ENCODE data around the gene LYST.

Gene LYST

GRCh38 chr1:235876402-235876841 is 9.7 kb upstream of the LYST start:
- H3K4me1 Mint-ChIP-seq = peaks cover 23% of the 10 kb centered on the region
- no peaks in the 10 kb centered on the region for H3K9me3 Mint-ChIP-seq
- H3K27ac Mint-ChIP-seq = peak overlapping the region; percentile 99
- H3K4me3 Mint-ChIP-seq = peak overlapping the region; percentile 60
- no peaks in the 10 kb centered on the region for H3K27me3 Mint-ChIP-seq
- peak; percentile 52 for ATAC-seq
- no peak for DNase-seq
- peaks cover 2% of the 10 kb centered on the region for H3K36me3 Mint-ChIP-seq (ENCODE audit: low read depth)

GRCh38 chr1:235875036-235875597 is 8.4 kb upstream of the LYST start:
- H3K4me1 Mint-ChIP-seq = peaks cover 12% of the 10 kb centered on the region
- no peak for ATAC-seq
- no peak for DNase-seq

DNA sequence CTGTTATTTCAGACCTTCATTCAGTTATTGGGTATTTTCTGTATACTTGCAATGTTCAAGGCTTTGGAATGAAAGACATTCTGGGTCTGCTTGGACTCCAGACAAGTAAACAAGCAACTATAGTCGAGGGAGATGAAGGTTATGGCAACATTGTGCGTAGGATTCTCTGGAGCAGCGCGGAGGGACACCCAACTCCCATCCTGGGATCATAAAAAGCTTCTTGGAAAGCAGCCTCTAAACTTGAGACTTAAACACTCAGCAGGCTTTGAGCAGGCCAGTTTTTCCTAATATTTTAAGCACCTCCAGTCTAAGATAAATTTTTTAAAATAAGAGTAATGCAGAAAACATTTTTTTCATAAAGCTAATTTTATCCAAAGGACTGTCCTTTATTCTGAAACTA is 7.6 kb upstream of the LYST start:
- no peak for ATAC-seq

More at GRCh38 chr1:235875036-235875597, 8.4 kb upstream of the LYST start:
- no peaks in the 10 kb centered on the region for H3K27me3 Mint-ChIP-seq
- peaks cover 2% of the 10 kb centered on the region for H3K36me3 Mint-ChIP-seq (ENCODE audit: low read depth)
- H3K27ac Mint-ChIP-seq = peak overlapping the region; percentile 99
- no peaks in the 10 kb centered on the region for H3K9me3 Mint-ChIP-seq
- H3K4me3 Mint-ChIP-seq = no peak overlapping the region

DNA sequence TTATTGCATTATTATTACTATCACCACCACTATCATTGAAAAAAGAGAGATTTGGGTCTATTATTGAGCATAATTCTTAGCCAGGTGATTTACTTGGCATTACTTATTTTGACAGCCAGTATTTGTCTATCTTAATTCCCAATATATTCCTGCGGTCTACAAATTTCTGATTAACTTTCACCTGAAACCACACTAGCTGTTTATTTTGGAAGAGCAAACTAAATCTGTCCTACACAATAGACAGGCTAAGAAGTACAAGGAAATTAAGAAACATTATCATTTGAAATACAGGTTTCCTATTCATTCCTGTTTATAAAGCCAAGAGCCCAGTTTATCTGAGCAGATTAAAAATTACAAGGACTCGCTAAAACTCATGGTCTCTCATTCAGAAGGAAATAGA is 6.9 kb upstream of the LYST start:
- Mint-ChIP-seq H3K36me3 (ENCODE audit: low read depth) (peaks cover 4% of the 10 kb centered on the region), H3K4me1 (peaks cover 4% of the 10 kb centered on the region), H3K27me3 (no peaks in the 10 kb centered on the region), H3K4me3 (peak overlapping the region; percentile 74), H3K9me3 (no peaks in the 10 kb centered on the region), H3K27ac (peak overlapping the region; percentile 99)
- ATAC-seq (no peak), DNase-seq (no peak)

More for the DNA sequence above, 7.6 kb upstream of the LYST start:
- peak overlapping the region; percentile 74 for H3K4me3 Mint-ChIP-seq
- H3K27me3 Mint-ChIP-seq = no peaks in the 10 kb centered on the region
- no peak for DNase-seq
- H3K36me3 Mint-ChIP-seq (ENCODE audit: low read depth) = peaks cover 4% of the 10 kb centered on the region
- peak overlapping the region; percentile 99 for H3K27ac Mint-ChIP-seq
- H3K4me1 Mint-ChIP-seq = peaks cover 4% of the 10 kb centered on the region
- H3K9me3 Mint-ChIP-seq = no peaks in the 10 kb centered on the region

DNA sequence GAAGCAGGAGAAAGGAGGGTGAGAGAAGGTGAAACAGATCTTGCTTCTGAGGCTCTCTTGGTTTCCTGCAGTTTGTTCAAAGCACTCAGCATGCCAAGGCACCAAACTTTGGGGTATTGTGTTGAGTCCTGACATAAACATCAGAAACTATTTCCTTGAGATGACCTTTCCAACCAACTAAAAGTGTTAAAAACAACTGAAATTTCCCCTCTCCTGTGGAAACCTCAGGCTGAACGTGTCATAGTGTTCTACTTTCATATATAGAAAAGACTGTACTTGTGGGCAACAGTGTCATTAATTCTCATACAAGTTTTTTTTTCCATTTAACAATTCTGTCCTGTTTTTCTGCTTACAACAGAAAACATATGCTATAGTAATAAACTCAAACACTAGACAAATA is 6.3 kb upstream of the LYST start:
- ATAC-seq = peak; percentile 77
- no peak for DNase-seq
- H3K4me1 Mint-ChIP-seq = peaks cover 10% of the 10 kb centered on the region

DNA sequence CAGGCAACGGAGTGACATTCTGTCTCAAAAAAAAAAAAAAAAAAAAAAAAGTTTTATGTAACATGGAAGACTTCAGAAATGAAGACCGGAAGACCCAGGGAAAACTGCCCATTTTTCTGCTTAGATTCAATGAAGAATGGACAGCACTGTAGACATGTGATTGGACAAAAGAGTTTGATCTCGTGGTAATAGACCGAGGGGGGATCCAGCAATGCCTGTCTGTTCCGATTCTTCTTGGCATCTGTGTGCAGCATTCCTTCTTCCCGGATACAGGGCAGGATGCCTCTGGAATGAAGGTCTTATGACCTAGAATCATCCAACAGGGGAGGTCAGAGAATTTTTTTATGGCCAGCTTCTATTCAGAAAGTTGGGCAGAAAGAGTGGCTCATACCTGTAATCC is 5.6 kb upstream of the LYST start:
- Mint-ChIP-seq H3K4me1 (peaks cover 17% of the 10 kb centered on the region), H3K27ac (peak overlapping the region; percentile 99), H3K36me3 (ENCODE audit: low read depth) (peaks cover 4% of the 10 kb centered on the region), H3K9me3 (no peaks in the 10 kb centered on the region), H3K27me3 (no peaks in the 10 kb centered on the region), H3K4me3 (peak overlapping the region; percentile 74)
- ATAC-seq (no peak), DNase-seq (no peak)

More for the DNA sequence above, 6.3 kb upstream of the LYST start:
- peaks cover 4% of the 10 kb centered on the region for H3K36me3 Mint-ChIP-seq (ENCODE audit: low read depth)
- H3K27me3 Mint-ChIP-seq = no peaks in the 10 kb centered on the region
- peak overlapping the region; percentile 74 for H3K4me3 Mint-ChIP-seq
- H3K27ac Mint-ChIP-seq = peak overlapping the region; percentile 99
- no peaks in the 10 kb centered on the region for H3K9me3 Mint-ChIP-seq

GRCh38 chr1:235867903-235868469 is 1.3 kb upstream of the LYST start:
- peak overlapping the region; percentile 98 for H3K4me3 Mint-ChIP-seq
- H3K9me3 Mint-ChIP-seq = no peaks in the 10 kb centered on the region
- peak overlapping the region; percentile 98 for H3K27ac Mint-ChIP-seq
- H3K36me3 Mint-ChIP-seq (ENCODE audit: low read depth) = peaks cover 30% of the 10 kb centered on the region
- ATAC-seq (peak; percentile 34), DNase-seq (no peak)
- H3K27me3 Mint-ChIP-seq = no peaks in the 10 kb centered on the region
- peaks cover 46% of the 10 kb centered on the region for H3K4me1 Mint-ChIP-seq

GRCh38 chr1:235866913-235867845 is 473 bp upstream of the LYST start:
- DNase-seq (peak; percentile 99), ATAC-seq (peak; percentile 67)
- Mint-ChIP-seq H3K36me3 (ENCODE audit: low read depth) (peaks cover 36% of the 10 kb centered on the region), H3K27me3 (no peaks in the 10 kb centered on the region), H3K27ac (peak overlapping the region; percentile 98), H3K4me3 (peak overlapping the region; percentile 98), H3K4me1 (peaks cover 54% of the 10 kb centered on the region), H3K9me3 (no peaks in the 10 kb centered on the region)

DNA sequence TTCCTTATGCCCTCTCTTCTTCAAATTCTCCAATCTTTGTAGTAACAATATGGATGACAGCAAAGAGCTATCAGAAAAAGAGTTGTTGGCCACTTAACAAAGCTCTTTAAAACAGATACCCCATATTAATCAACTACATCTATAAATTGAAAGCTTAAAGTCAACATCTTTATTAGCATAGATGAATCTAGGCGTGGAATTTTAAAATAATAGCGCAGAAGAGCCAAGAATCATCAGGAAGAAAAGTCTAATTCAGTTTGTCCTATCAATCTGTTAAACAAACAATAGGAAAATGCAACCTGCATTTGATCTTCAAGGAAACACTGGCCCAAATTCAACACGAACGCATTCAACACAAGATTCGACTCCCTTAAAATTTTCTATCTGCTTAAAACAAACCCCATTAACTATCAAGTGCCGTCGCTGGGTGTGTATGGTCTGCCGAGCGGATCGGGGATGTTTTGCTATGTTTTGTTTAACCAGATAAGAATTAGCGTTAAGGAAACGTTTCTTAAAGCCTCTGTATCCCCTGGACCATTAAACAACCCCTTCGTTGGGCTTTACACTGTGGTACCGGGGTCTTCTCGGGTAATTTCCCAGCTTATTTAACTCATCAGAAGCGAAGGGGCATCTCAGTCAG is 1.0 kb downstream of the LYST start:
- peak overlapping the region; percentile 98 for H3K4me3 Mint-ChIP-seq
- H3K27me3 Mint-ChIP-seq = no peaks in the 10 kb centered on the region
- H3K9me3 Mint-ChIP-seq = no peaks in the 10 kb centered on the region
- H3K4me1 Mint-ChIP-seq = peaks cover 61% of the 10 kb centered on the region
- DNase-seq (no peak), ATAC-seq (no peak)
- H3K36me3 Mint-ChIP-seq (ENCODE audit: low read depth) = peaks cover 46% of the 10 kb centered on the region
- peak overlapping the region; percentile 98 for H3K27ac Mint-ChIP-seq

DNA sequence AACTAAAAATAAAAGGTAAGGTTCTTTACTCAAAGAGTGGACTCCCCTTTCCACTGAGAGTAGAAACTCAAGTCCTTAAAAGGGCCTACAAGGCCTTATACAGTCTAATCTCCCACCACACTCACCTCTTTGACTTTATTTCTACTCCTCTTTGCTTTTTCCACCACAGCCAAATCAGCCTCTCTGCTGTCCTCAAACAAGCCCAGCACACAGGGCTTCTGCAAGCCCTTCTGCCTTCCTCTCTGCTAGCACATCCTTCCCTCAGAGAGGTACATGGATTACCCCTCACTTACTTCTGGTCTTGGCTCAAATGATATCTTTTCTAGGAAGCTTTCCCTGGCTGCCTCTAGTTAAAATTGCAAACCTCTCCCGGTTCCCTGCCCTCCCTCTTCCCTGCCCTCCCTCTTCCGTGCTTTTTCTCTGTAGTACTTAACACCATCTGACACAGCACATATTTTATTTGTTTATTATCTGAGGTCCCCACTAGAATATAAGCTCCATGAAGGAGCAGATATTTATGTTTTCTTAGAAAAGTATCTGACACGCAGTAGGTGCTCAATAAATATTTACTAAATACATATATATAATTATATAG is 1.7 kb downstream of the LYST start:
- Mint-ChIP-seq H3K27ac (peak overlapping the region; percentile 98), H3K4me1 (peaks cover 61% of the 10 kb centered on the region), H3K9me3 (no peaks in the 10 kb centered on the region), H3K36me3 (ENCODE audit: low read depth) (peaks cover 46% of the 10 kb centered on the region), H3K27me3 (no peaks in the 10 kb centered on the region), H3K4me3 (peak overlapping the region; percentile 98)
- peak; percentile 10 for ATAC-seq
- DNase-seq = no peak

DNA sequence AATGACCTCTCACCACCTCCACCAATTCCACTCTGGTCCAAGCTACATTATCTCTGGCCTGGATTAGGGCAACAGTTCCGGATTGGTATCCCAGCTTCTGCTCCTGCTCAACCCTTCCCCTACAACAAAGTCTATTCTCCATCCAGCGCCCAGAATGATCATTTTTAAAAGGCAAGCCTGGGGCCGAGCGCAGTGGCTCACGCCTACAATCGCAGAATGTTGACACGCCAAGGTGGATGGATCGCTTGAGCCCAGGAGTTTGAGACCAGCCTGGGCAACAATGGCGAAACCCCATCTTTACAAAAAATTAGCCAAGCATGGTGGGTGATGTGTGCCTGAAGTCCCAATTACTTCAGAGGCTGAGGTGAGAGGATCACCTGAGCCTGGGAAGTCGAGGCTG is 2.2 kb downstream of the LYST start:
- ATAC-seq (no peak), DNase-seq (no peak)
- H3K27ac Mint-ChIP-seq = peak overlapping the region; percentile 98
- H3K36me3 Mint-ChIP-seq (ENCODE audit: low read depth) = peaks cover 44% of the 10 kb centered on the region
- no peaks in the 10 kb centered on the region for H3K9me3 Mint-ChIP-seq
- H3K4me3 Mint-ChIP-seq = peak overlapping the region; percentile 98
- peaks cover 61% of the 10 kb centered on the region for H3K4me1 Mint-ChIP-seq
- H3K27me3 Mint-ChIP-seq = no peaks in the 10 kb centered on the region

DNA sequence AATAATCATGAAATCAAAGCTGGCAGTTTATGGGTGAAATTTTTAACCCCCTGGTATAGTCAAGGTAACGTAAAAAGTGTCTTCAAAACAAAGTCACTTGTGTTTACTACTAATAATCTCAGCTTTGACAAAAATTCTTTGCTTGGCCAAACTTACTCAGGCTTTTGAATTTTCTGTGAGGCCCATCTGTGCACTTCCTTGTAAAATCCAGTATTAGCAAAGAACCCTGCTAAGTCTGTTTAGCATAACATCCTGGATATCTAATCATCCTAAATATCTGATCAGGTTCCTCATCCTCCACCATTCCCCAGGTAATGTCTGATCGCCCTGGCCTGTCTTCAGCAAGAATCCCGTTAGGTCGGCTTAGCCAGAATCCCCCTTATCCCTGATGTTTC is 3.0 kb downstream of the LYST start:
- Mint-ChIP-seq H3K4me3 (peak overlapping the region; percentile 98), H3K36me3 (ENCODE audit: low read depth) (peaks cover 44% of the 10 kb centered on the region), H3K4me1 (peaks cover 58% of the 10 kb centered on the region), H3K27me3 (no peaks in the 10 kb centered on the region), H3K27ac (peak overlapping the region; percentile 98), H3K9me3 (no peaks in the 10 kb centered on the region)
- DNase-seq = no peak
- no peak for ATAC-seq

GRCh38 chr1:235861857-235862256 is 4.8 kb downstream of the LYST start:
- peaks cover 42% of the 10 kb centered on the region for H3K4me1 Mint-ChIP-seq
- ATAC-seq (no peak), DNase-seq (no peak)
- H3K27me3 Mint-ChIP-seq = no peaks in the 10 kb centered on the region
- H3K36me3 Mint-ChIP-seq (ENCODE audit: low read depth) = peaks cover 49% of the 10 kb centered on the region
- peak overlapping the region; percentile 98 for H3K27ac Mint-ChIP-seq
- H3K9me3 Mint-ChIP-seq = no peaks in the 10 kb centered on the region
- H3K4me3 Mint-ChIP-seq = peak overlapping the region; percentile 98

GRCh38 chr1:235860829-235861228 is 5.9 kb downstream of the LYST start:
- H3K4me1 Mint-ChIP-seq = peaks cover 42% of the 10 kb centered on the region
- H3K4me3 Mint-ChIP-seq = no peak overlapping the region
- no peak overlapping the region for H3K27ac Mint-ChIP-seq
- no peaks in the 10 kb centered on the region for H3K9me3 Mint-ChIP-seq
- no peak for ATAC-seq
- H3K36me3 Mint-ChIP-seq (ENCODE audit: low read depth) = peaks cover 46% of the 10 kb centered on the region
- H3K27me3 Mint-ChIP-seq = no peaks in the 10 kb centered on the region
- no peak for DNase-seq
